ENCODE results near the gene NR5A2. TPM values are rescaled to one million over a fixed set of nuclear protein-coding genes. Genes with fewer than 3 reads are reported as not detected.

The NR5A2 gene
- total RNA-seq, 4 donors from 2014 or later = 5.0 to 21.5 (median 11.8) TPM

- no peak overlapping the region for H3K4me3 ChIP-seq
- DNase-seq = no peak
- H3K36me3 ChIP-seq = no peaks in the 10 kb centered on the region
- TF ChIP-seq POLR2A (IDR thresholded peaks at IDR 0.05) (no peak), CTCF (IDR thresholded peaks at IDR 0.05) (peak in 1 of 4 experiments; percentile 12)
- H3K9me3 ChIP-seq = no peaks in the 10 kb centered on the region
- no peaks in the 10 kb centered on the region for H3K27me3 ChIP-seq
- no peaks in the 10 kb centered on the region for H3K4me1 ChIP-seq
- H3K27ac ChIP-seq = no peak overlapping the region
- intact Hi-C loops (cut with DNase I; ENCODE audit: low total_unique reads) = no loop called here
Observed at GRCh38 chr1:200139661-200140250, 112.2 kb downstream of the NR5A2 start.

GRCh38 chr1:200143347-200143746 lies 115.8 kb downstream of the NR5A2 start:
- Histone ChIP-seq H3K4me3 (no peak overlapping the region), H3K9me3 (no peaks in the 10 kb centered on the region), H3K36me3 (no peaks in the 10 kb centered on the region), H3K4me1 (no peaks in the 10 kb centered on the region), H3K27me3 (no peaks in the 10 kb centered on the region), H3K27ac (no peak overlapping the region)
- DNase-seq = no peak
- intact Hi-C loops (cut with DNase I; ENCODE audit: low total_unique reads) = no loop called here
- no peak for TF ChIP-seq CTCF (IDR thresholded peaks at IDR 0.05)
- no peak for TF ChIP-seq POLR2A (IDR thresholded peaks at IDR 0.05)

- TF ChIP-seq POLR2A (IDR thresholded peaks at IDR 0.05) (no peak), CTCF (IDR thresholded peaks at IDR 0.05) (no peak)
- Histone ChIP-seq H3K9me3 (no peaks in the 10 kb centered on the region), H3K27me3 (no peaks in the 10 kb centered on the region), H3K4me3 (no peak overlapping the region), H3K4me1 (no peaks in the 10 kb centered on the region), H3K36me3 (no peaks in the 10 kb centered on the region), H3K27ac (no peak overlapping the region)
- no peak for DNase-seq
- intact Hi-C loops (cut with DNase I; ENCODE audit: low total_unique reads) = no loop called here
Observed at GRCh38 chr1:200146100-200146499, 118.6 kb downstream of the NR5A2 start.

- Histone ChIP-seq H3K4me1 (no peaks in the 10 kb centered on the region), H3K9me3 (no peaks in the 10 kb centered on the region), H3K27ac (no peak overlapping the region), H3K4me3 (no peak overlapping the region), H3K27me3 (no peaks in the 10 kb centered on the region), H3K36me3 (no peaks in the 10 kb centered on the region)
- intact Hi-C loops (cut with DNase I; ENCODE audit: low total_unique reads) = no loop called here
- no peak for DNase-seq
- TF ChIP-seq CTCF (IDR thresholded peaks at IDR 0.05) (no peak), POLR2A (IDR thresholded peaks at IDR 0.05) (no peak)
Observed at GRCh38 chr1:200147094-200147493, 119.6 kb downstream of the NR5A2 start.

- no peak for DNase-seq
- Histone ChIP-seq H3K9me3 (no peaks in the 10 kb centered on the region), H3K4me1 (no peaks in the 10 kb centered on the region), H3K27ac (no peak overlapping the region), H3K36me3 (no peaks in the 10 kb centered on the region), H3K4me3 (no peak overlapping the region), H3K27me3 (no peaks in the 10 kb centered on the region)
- TF ChIP-seq POLR2A (IDR thresholded peaks at IDR 0.05) = no peak
- no peak for TF ChIP-seq CTCF (IDR thresholded peaks at IDR 0.05)
- intact Hi-C loops (cut with DNase I; ENCODE audit: low total_unique reads) = no loop called here
Observed at GRCh38 chr1:200147742-200148141, 120.2 kb downstream of the NR5A2 start.
